ENCODE results near the gene TEKTIP1. TPM values are rescaled to one million over a fixed set of nuclear protein-coding genes. Genes with fewer than 3 reads are reported as not detected.
"Not testable (repeated sequence)": the region's sequence is repeated elsewhere in the genome, so short reads cannot be mapped to it uniquely, and the experiment has no call there.

TEKTIP1 gene
- total RNA-seq, 1 donor from 2014 or later = 1.4 TPM

DNA sequence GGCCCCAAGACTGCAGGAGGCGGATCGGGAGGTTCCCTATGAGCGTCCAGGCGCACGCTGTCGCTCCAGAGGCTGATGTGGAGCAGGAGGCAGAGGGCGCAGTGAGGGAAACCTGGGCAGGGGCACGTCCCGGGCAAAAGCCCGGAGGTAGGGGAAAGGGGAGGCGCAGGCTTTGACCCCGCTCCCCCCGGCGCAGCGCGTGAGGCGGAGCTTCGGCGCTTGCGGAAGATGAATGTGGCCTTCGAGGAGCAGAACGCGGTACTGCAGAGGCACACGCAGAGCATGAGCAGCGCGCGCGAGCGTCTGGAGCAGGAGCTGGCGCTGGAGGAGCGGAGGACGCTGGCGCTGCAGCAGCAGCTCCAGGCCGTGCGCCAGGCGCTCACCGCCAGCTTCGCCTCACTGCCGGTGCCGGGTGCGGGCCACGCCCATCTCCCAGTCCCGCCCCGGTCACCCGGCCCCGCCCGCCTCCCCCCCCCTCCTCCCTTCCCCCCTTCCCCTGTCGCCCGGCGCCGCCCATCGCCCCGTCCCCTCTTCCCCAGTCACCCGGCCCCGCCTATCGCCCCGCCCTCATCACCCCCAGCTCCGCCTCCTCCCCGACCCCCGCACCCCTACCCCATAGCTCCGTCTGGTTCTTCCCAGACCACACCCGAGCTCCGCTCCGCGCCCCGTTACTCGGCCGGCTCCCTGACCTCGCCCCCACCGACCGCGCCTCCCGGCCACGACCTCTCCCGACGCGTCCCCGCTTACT, 37.9 kb downstream of the TEKTIP1 start:
- H3K4me1 Mint-ChIP-seq (ENCODE audit: unreplicated experiment) = peaks cover 11% of the 10 kb centered on the region
- H3K27me3 Mint-ChIP-seq (ENCODE audit: unreplicated experiment) = peaks cover 26% of the 10 kb centered on the region
- H3K4me3 Mint-ChIP-seq (ENCODE audit: unreplicated experiment) = peak overlapping the region; percentile 31
- H3K9me3 Mint-ChIP-seq (ENCODE audit: unreplicated experiment) = no peaks in the 10 kb centered on the region
- TF ChIP-seq, protein P1, sequence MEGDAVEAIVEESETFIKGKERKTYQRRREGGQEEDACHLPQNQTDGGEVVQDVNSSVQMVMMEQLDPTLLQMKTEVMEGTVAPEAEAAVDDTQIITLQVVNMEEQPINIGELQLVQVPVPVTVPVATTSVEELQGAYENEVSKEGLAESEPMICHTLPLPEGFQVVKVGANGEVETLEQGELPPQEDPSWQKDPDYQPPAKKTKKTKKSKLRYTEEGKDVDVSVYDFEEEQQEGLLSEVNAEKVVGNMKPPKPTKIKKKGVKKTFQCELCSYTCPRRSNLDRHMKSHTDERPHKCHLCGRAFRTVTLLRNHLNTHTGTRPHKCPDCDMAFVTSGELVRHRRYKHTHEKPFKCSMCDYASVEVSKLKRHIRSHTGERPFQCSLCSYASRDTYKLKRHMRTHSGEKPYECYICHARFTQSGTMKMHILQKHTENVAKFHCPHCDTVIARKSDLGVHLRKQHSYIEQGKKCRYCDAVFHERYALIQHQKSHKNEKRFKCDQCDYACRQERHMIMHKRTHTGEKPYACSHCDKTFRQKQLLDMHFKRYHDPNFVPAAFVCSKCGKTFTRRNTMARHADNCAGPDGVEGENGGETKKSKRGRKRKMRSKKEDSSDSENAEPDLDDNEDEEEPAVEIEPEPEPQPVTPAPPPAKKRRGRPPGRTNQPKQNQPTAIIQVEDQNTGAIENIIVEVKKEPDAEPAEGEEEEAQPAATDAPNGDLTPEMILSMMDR (IDR thresholded peaks at IDR 0.05; ENCODE audit: unreplicated experiment) = no peak
- H3K27ac Mint-ChIP-seq (ENCODE audit: unreplicated experiment) = no peak overlapping the region
- peak; percentile 42 for DNase-seq (ENCODE audit: low spot score)
- H3K36me3 Mint-ChIP-seq (ENCODE audit: low read depth, unreplicated experiment) = peaks cover 12% of the 10 kb centered on the region

DNA sequence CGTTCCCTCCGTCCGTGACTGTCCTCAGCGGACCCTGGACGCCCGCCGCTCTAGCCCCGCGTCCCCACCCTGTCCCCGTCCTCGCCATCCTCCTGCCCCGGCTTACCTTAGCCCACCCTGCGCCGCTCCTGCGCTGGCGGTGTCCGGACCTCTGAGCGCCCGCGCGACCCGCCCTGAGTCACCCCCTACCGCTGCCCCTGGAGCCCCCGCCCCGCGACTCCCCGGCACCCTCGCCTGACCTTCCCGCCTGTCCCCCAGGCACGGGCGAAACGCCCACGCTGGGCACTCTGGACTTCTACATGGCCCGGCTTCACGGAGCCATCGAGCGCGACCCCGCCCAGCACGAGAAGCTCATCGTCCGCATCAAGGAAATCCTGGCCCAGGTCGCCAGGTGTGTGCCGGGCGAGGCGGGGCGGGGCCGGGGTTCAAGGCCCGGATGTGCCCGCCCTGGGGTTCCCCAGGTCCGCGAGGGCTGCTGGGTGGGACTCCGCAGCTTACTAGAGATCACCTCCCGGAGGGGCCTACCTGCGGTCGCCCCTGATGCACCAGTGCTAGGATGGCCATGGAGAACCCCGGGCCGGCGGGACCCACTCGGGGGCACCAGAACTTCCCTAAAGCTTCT, 38.9 kb downstream of the TEKTIP1 start:
- Mint-ChIP-seq H3K27me3 (ENCODE audit: unreplicated experiment) (peaks cover 26% of the 10 kb centered on the region), H3K27ac (ENCODE audit: unreplicated experiment) (no peak overlapping the region), H3K9me3 (ENCODE audit: unreplicated experiment) (no peaks in the 10 kb centered on the region), H3K4me1 (ENCODE audit: unreplicated experiment) (peaks cover 11% of the 10 kb centered on the region), H3K4me3 (ENCODE audit: unreplicated experiment) (no peak overlapping the region), H3K36me3 (ENCODE audit: low read depth, unreplicated experiment) (peaks cover 12% of the 10 kb centered on the region)
- no peak for DNase-seq (ENCODE audit: low spot score)
- TF ChIP-seq, protein P1 (IDR thresholded peaks at IDR 0.05; ENCODE audit: unreplicated experiment) = no peak

DNA sequence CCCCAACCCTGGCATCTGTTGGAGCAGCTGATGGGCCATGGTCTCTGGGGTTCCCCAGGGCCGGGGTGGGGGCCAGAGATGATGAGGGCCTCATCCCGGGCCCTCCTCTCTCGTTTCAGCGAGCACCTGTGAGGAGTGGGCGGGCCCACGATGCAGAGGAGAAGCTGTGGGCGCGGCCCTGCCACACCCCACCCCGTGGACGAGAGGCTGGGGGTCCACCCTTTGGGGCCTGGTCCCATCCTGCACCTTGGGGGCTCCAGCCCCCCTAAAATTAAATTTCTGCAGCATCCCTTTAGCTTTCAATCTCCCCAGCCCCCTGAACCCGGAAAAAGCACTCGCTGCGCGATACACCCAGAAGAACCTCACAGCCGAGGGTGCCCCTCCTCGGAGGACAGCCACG, 39.4 kb downstream of the TEKTIP1 start:
- no peak overlapping the region for H3K27ac Mint-ChIP-seq (ENCODE audit: unreplicated experiment)
- no peak for DNase-seq (ENCODE audit: low spot score)
- peaks cover 12% of the 10 kb centered on the region for H3K36me3 Mint-ChIP-seq (ENCODE audit: low read depth, unreplicated experiment)
- H3K4me3 Mint-ChIP-seq (ENCODE audit: unreplicated experiment) = no peak overlapping the region
- H3K4me1 Mint-ChIP-seq (ENCODE audit: unreplicated experiment) = peaks cover 11% of the 10 kb centered on the region
- H3K9me3 Mint-ChIP-seq (ENCODE audit: unreplicated experiment) = no peaks in the 10 kb centered on the region
- peaks cover 26% of the 10 kb centered on the region for H3K27me3 Mint-ChIP-seq (ENCODE audit: unreplicated experiment)
- TF ChIP-seq, protein P1 (IDR thresholded peaks at IDR 0.05; ENCODE audit: unreplicated experiment) = no peak

DNA sequence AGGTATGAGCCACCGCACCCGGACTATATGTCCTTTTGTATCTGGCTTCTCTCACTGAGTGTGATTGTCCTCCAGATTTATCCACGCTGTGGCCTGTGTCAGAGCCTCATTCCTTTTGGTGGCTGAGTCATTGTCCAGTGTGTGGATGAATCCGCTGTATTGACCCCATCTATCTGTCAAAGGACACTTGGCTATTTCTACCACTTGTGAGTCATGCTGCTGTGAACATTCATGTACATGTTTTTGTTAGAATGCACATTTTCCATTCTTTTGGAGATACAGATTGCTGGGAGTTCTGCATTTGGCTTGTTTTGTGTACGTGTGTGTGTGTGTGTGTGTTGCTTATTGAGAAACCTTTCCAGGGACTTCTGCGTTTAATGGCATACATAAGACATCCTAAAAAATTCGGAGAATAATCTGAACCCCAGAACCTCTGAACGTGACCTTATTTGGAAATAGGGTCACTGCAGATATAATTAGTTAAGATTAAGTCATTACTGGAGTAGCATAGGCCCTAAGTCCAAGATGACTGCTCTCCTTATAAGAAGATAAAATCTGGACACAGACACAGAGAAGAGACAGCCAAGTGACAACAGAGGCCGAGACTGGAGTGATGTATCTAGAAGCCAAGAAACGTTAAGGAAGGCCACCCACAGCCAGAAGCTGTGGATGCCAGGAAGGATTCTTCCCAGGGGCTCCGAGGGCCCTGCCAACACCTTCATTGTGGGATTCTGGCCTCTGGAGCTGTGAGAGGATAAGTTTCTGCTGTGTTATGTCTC, 41.4 kb downstream of the TEKTIP1 start:
- H3K27ac Mint-ChIP-seq (ENCODE audit: unreplicated experiment) = no peak overlapping the region
- peaks cover 18% of the 10 kb centered on the region for H3K27me3 Mint-ChIP-seq (ENCODE audit: unreplicated experiment)
- peaks cover 6% of the 10 kb centered on the region for H3K4me1 Mint-ChIP-seq (ENCODE audit: unreplicated experiment)
- no peak overlapping the region for H3K4me3 Mint-ChIP-seq (ENCODE audit: unreplicated experiment)
- DNase-seq (ENCODE audit: low spot score) = no peak
- no peaks in the 10 kb centered on the region for H3K9me3 Mint-ChIP-seq (ENCODE audit: unreplicated experiment)
- H3K36me3 Mint-ChIP-seq (ENCODE audit: low read depth, unreplicated experiment) = peaks cover 1% of the 10 kb centered on the region
- TF ChIP-seq, protein P1 (IDR thresholded peaks at IDR 0.05; ENCODE audit: unreplicated experiment) = no peak

DNA sequence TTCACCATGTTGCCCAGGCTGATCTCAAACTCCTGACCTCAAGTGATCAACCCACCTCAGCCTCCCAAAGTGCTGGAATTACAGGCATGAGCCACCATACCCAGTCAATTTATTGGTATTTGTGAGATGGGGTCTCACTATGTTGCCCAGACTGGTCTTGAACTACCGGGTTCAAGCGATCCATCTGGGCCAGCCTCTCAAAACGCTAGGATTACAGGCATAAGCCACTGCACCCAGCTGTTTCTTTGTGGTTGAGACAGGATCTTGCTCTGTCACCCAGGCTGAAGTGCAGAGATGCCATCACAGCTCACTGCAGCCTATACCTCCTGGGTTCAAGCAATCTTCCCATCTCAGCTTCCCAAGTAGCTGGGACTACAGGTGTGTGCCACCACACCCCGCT, 42.8 kb downstream of the TEKTIP1 start:
- peaks cover 14% of the 10 kb centered on the region for H3K27me3 Mint-ChIP-seq (ENCODE audit: unreplicated experiment)
- not testable (repeated sequence) for H3K36me3 Mint-ChIP-seq (ENCODE audit: low read depth, unreplicated experiment); DNase-seq (ENCODE audit: low spot score); H3K9me3 Mint-ChIP-seq (ENCODE audit: unreplicated experiment); H3K4me3 Mint-ChIP-seq (ENCODE audit: unreplicated experiment); H3K27ac Mint-ChIP-seq (ENCODE audit: unreplicated experiment); H3K4me1 Mint-ChIP-seq (ENCODE audit: unreplicated experiment)

DNA sequence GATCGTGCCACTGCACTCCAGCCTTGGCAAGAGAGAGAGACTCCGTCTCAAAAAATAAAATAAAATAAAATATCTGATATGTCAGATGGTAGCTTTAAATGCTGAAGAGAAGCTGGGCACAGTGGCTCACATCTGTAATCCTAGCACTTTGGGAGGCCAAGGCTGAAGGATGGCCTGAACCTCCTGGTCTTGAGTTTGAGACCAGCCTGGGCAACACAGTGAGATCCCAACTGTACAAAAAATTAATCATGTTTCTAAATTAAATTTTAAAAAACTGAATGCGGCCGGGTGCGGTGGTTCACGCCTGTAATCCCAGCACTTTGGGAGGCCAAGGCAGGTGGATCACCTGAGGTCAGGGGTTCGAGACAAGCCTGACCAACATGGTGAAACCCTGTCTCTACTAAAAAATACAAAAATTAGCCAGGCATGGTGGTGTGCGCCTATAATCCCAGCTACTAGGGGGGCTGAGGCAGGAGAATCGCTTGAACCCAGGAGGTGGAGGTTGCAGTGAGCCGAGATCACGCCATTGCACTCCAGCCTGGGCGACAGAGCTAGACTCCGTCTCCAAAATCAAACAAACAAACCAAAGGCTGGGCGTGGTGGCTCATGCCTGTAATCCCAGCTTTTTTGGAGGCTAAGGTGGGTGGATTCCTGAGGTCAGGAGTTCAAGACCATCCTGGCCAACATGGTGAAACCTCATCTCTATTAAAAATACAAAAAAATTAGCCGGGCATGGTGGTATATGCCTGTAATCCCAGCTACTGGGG, 45.2 kb downstream of the TEKTIP1 start:
- not testable (repeated sequence) for H3K4me1 Mint-ChIP-seq (ENCODE audit: unreplicated experiment); H3K36me3 Mint-ChIP-seq (ENCODE audit: low read depth, unreplicated experiment); H3K27ac Mint-ChIP-seq (ENCODE audit: unreplicated experiment); H3K9me3 Mint-ChIP-seq (ENCODE audit: unreplicated experiment); H3K4me3 Mint-ChIP-seq (ENCODE audit: unreplicated experiment); DNase-seq (ENCODE audit: low spot score); H3K27me3 Mint-ChIP-seq (ENCODE audit: unreplicated experiment)
